HUDEP-2 (cell line): ENCODE data around the gene CERS2.

ENCODE experiments used
- DNase-seq, 76 experiments: peaks; one replicate each; lab custom pipeline; 2025; ENCODE audit not compliant: unreplicated experiment in 76 of 76; lab: John Stamatoyannopoulos, UW

The CERS2 gene

DNA sequence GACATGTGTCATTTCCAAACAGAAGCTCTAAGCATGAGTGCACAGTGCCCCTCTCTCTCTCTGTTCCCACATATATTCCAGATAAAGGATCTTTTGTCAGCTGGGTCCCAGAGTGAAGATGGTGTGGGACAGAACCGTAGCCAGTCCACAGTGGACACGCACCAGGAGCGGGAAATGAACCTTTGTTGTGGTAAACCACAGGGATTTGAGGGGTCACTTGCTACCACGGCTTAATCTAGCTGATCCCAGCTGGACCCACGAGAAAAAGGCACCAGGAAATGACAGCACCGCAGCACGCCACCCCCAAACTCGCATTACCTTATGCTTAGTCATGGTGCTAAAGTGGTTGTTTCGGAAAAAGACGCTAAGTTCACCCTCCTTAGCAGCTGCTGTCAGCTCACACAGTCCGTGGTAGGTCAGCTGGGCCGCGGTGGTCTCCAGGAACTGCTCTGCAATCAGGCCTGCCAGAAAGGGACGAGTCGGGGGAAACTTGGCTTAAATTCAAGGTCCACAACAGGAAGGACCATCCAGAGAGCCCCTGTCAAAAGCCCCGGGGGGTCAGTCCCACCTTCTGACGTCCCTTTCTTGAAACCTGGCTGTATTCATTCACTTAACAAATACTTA, 24.5 kb upstream of the CERS2 start:
- no peak for DNase-seq

DNA sequence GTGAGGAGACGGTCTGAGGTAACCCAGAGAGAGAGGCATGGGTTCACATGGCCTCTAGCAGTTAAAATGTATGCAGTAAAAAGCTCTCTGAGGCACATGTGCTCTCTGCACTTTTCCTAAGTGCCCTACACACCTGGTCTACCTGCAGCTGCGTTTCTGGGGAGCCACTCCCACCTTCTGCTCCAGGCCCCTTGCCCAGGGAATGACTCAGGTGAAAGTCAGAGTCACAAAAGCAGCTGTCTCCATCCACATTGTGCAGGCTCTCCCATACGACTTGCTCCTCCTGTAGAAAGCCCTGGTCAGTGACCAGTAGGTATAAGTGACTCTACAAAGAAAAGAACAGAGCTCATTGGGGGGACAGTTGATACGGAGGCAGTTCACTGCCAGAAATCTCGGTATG, 23.3 kb upstream of the CERS2 start:
- DNase-seq, result no peak

DNA sequence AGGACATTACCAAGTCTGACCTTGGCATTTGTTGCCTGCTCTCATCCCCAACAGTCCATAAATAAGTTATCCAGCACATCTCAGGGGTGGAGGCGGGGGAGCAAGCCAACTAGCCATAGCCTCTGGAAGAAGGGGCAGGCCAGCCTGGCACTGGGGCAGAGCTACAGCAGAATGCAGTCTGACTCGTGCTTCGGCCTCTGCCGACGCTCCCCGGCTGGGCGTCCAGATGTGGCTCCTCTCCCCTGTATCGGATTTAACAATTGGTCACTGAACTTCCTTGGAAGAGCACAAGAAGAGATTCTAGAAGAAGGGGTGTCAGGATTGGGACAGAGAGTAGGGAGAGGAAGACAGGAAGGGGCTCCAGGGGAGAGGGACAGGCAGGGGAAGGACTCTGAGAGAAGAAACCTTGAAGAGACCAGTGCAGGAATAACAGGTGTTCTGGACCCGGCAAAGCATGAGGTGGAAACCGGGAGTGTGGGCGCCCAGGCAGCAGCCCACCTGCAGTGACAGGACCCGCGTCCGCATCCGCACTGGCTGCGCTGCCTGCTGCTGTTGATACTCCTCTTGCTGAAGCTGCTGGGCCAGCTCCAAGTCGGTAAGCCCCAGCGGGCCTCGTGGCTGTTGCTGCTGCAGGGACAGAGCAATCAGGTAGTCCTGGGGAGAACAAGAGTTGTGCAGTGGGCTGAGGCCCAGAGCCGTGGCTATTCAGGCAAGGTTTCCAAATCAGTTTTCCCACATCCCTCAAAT, 22.7 kb upstream of the CERS2 start:
- DNase-seq, result no peak

DNA sequence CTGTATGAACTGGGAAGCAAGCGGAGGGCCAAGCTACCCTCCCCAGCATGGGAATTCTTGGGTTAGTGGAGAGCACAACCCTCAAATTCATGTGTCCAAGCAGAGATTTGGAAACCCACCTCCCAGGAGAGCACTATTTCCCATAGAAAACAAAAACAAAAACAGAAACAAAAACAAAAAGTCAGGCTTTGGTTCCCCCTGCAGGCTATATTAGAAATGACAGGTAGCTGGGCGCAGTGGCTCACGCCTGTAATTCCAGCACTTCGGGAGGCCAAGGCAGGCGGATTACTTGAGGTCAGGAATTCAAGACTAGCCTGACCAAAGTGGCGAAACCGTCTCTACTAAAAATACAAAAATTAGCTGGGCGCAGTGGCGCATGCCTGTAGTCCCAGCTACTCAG, 21.3 kb upstream of the CERS2 start:
- peak in 14 of 76 experiments; percentile 9 to 37 (median 18) for DNase-seq

DNA sequence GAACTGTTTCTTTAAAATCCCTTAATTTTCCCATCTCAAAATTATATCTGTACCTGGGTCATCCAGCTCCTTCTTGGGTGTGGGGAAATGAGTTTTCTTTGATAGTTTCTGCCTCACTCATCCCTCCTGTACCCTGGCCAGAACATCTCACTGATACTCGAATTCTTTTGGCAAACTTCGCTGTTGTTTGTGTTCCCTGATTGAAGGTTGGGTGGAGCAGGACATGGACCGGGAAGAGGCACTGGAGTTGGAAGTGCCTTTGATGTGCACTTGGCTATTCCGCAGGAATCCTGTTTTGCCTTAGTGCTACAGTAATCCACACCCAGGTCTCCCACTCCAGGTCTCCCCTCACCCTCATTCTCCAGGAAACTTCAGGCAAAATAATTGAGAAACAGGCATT, 20.8 kb upstream of the CERS2 start:
- DNase-seq, result no peak

DNA sequence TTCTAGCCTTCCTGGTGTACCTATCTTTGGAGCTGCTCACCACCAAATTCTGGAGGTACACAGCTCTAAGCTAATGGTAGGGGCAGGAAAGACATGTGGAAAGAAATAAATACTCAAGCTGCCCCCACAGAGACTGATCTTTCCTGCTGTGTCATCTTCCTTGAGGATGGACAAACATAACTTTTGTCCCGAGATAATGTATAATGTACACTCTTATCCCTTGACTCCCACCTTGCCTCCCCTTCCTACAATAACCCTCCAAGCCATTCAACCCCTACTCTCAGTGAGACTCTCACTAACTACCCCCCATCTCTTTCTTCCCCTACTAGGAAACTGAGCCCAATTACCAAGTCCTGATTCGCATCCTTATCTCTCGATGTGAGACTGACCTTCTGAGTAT, 19.6 kb upstream of the CERS2 start:
- DNase-seq, result no peak

DNA sequence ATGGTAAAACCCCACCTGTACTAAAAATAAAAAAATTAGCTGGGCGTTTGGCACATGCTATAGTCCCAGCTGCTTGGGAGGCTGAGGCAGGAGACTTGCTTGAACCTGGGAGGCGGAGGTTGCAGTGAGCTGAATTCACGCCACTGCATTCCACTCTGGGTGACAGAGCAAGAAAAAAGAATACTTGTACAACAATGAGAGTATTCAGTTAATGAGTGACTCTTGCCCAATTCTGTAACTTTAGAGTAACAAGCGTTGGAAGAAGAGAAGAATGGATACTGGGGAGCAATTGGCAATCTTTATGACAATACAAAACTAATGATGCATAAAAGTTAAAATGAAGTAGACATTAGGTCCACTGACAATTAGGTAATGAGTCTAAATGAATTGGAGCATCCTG, 18.0 kb upstream of the CERS2 start:
- no peak for DNase-seq

DNA sequence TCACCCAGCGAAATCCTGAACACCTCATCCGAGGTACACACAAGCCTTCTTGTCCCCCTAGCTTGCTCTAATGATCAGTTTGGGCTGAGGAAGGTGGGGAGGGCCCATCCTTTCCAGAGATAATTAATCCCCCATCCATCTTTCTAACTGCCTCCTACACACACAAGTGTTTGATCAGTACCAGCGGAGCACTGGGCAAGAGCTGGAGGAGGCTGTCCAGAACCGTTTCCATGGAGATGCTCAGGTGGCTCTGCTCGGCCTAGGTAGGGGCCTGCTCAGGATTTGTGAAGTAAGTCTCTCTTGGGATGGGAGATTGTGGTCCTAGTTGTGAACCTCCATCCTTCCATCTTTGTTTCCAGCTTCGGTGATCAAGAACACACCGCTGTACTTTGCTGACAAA, 13.3 kb upstream of the CERS2 start:
- no peak for DNase-seq

DNA sequence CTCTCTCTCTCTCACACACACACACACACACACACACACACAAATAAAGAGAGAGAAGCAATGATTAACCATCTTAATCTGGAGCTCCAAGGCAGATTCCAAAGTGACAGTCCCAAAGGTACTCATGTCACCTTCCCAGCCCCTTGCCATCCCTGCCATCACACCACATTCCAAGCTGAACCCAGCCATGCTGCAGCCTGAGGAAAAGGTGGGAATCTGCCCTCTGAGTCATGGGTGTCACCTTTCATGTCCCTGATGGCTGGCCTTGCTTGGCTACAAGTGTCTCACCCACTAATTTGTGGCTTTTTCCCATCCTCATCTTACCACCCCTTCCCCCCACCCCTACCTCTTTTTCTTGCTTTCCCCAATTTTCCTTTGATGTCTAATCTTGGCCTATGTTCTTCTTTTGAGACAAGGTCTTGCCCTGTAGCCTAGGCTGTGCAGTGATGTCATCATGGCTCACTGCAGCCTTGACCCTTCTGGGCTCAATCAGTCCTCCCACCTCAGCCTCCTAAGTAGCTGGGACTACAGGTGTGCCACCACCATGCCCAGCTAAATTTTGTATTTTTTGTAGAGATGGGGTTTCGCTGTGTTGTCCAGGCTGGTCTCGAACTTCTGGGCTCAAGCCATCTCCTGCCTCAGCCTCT, 10.7 kb upstream of the CERS2 start:
- no peak for DNase-seq

DNA sequence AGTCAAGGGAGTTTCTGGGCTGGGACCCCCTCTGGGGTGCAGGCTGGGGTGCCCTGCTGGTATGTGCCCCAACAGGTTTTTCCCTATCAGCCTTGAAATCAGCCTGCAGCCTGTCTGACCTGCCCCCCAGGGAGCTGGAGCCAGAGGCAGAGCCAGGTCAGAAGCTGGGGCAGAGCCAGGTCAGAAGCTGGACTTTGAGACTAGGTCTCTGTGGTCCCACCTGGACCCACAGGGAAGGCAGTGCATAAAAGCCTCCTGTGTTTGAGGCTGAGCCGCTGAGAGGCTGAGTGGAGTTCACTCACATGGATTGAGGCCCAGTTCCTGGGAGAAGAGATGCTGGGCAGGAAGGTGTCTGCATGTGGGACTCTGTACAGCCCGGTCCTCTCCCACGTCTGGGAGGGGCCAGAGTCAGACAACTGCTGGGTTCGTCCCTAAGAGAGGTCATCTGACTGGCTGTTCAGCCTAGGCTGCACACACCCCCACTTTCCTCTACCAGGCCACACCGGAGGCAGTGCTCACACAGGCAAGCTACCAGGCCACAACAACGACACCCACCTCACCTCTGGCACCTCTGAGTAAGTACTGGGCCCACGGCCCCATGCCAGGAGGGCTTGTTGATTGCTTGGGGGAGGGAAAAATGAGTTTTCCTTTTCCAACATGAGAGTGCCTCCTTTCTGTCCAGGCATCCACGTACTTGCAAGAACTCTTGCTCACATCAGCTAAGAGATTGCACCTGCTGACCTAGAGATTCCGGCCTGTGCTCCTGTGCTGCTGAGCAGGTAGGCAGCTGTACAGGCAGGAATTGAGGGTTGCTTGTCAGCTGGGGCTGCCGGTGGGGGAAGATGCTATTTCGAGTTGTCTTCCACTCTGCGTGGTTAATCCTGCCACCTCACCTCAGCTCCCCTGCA, 7.4 kb upstream of the CERS2 start, which contains the start of gene ANXA9:
Gene ANXA9 (plus strand): TSS at position 488 of the 908 bp plus-strand sequence. CDS start 814 bp downstream, outside the sequence.
- DNase-seq, result peak in 71 of 76 experiments; percentile 8 to 83 (median 62)

DNA sequence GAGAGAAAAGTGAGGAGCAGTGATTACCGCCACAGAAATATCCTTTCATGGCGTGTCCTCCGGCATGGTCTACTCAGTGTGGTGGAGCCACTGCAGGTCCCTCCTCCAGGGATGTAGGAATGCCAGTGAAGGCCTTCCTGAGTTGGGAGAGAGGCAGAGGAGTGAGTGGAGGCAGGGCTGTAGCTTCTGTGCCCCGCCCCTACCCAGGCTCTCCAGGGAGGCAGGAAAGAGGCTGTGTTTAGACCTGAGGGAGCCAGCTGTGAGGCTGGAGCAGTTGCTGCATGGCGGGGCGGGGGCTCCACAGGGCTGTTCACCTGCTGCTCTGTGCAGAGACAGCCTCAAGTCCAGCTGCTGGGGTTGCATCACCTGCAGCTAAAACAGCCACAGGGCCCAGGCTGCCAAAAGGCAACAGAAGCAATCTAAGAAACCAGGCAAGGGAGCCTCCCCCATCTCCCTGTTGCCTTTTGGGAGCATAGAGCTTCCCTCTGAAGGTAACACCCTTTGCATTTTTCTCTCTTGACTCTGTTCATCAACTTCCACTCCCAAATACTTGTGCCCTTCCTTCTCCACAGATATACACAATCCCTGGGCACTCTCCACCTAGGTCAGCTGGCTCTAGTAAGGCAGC, 6.7 kb upstream of the CERS2 start:
- peak in 1 of 76 experiments; percentile 3 for DNase-seq

DNA sequence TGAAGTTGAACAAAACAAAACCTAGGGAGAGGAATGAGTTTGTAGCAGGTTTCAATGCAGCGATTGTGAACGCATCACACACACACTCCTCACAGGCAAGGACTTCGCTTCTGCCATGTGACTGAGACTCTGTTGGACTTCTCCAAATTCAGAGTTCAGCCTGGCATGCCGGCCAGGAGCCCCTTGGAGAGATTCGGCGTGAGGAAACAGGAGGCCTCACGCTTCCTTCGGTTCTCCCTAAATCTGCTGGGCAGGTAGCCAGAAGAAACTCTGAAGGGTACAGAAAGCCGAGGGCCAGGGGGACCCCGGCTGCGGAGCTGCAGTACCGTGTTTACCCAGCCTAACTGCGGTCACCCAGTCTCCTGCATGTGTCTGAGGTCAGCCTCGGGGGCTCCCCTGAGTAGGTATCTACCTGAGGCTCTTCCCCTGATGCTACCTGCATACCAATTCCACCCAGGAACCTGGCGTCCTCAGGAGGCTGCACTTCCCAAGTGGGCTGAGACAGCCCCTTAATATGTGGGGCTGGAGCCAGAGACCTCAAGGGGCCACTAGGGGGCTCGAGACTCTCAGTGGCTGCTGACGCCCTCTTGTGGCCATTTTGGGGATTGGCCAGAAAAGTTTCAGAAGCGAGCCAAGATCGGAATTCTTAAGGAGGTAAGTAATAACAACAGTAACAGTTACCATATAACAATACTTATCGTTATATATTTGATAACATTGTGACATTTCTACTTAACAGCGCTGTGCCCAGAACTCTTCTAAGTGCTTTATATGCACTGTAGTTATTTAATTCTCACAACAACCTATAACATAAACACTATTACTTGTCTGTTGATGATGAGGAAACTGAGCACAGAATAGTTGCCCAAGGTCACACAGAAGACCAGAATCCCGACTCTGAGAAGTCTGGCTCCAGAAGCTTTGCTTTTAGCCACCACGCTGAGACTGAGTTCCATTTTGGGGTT, 4.7 kb upstream of the CERS2 start:
- peak in 72 of 76 experiments; percentile 23 to 88 (median 78) for DNase-seq

DNA sequence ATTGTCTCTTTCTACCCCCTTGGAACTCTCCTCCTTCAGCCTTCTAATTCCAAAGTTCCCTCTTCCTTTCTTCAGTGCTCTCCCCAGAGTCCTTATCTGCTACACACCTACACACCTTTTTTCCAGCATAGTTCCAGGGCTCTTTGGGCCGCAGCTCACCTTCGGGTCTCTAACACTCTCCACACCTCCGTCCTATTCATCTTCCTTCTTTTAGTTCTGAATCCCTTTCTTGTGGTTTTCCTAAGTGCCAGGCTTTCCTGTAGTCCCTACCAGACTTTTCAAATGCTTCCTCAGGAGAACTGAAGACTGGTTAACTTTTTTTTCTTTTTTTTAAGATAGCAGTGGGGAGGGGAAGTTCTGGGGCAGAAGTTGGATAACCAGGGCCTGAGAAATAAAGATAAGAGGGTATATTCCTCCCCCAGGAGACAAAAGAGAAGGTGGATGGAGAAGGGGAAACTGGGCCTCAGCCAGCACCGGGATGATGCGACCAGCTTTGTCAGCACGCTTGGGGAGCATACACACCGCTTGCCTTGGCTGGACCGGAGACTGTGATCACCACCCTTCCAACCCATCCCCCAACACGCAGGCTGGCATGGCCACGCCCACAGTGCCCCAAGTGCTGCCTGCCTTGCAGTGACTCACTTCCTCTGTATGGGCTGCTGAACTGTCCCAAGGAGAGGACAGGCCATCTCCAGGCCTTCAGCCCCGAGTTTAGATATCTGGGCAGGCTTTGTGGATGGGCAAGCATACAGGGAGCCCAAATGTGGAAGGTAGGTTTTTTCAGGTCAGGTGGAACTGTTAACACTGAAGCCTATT, 2.5 kb upstream of the CERS2 start:
- peak in 75 of 76 experiments; percentile 65 to 98 (median 95) for DNase-seq

DNA sequence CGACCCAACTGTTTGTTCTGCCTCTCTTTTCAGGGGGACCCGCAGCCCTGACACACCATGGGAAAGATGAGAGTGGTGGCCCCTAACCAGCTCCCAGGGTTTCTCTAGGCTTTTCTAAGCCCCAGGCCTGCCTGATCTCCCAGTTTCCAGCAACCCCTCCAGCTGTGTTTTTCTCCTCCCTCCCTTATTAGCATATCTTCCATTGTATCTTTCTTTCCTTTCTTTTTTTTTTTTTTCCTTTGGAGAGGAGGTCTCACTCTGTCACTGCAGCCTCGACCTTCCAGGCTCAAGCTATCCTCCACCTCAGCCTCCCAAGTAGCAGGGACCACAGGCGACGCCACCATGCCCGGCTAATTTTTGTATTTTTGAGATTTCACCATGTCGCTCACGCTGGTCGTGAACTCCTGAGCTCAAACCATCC, 1.8 kb upstream of the CERS2 start:
- DNase-seq, result peak in 6 of 76 experiments; percentile 4 to 47 (median 18)

DNA sequence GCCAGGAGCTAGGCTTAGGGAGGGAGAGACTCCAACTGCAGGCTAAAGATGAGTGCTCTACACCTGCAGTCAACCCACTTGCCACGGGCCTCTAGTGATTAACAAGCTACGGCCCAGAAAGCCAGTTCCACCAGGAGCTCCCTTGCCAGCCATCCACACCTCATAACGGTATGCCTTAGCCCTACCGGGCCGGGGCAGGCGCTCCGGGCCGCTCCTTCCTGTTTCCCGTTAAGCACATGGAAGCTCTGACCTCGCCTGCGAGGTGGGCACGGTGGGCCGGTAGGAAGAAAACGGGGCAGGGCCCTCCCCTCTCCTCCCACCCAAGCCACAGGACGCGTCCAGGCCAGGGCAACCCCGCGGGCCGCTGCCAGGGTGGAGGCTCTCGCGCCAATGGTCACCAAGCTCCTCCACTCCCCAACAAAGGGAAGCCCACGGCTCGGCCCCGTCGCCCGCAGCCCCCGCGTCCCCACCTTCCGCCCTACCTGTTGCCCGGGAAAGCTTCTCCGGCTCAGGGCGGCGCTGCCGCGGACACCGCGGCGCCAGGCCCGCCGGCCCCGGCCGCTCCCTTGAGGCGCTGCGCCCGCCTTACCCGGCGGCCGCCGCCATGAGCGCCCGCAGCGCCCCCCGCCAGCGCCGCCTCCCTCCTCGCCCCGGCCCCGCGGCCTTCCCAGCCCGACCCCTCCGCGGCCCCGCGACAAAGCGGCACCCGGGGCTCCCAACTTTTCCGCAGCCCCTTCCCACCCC, 627 bp downstream of the CERS2 start:
- DNase-seq, result peak in 16 of 76 experiments; percentile 11 to 61 (median 30)

DNA sequence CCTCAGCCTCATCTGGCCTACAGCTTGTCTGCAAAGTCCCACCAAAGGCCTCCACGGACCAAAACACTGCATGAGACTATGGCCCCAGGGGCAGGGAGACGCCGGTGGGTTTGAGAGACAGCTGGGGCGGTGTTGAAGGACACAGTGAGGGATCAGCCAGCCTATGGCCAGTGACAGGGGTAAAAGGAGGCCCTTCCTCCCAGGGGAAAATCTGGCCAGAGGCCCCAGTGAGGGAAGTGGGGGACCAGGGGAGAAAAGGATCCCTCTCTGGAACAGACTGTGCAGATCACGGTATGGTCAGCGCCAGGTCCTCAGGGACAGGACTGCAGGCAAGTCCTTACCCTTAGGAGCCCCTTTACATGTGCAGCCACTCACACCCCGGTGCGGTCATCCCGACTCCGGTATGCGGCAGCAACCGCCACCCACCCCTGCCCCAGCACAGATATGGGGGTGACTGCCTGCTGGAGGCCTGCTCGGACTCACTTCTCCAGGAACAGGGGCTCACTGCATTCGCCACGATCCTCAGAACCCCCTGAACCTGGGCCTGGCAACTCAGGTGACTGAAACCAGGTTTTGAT, 1.3 kb downstream of the CERS2 start:
- peak in 10 of 76 experiments; percentile 11 to 61 (median 26) for DNase-seq

DNA sequence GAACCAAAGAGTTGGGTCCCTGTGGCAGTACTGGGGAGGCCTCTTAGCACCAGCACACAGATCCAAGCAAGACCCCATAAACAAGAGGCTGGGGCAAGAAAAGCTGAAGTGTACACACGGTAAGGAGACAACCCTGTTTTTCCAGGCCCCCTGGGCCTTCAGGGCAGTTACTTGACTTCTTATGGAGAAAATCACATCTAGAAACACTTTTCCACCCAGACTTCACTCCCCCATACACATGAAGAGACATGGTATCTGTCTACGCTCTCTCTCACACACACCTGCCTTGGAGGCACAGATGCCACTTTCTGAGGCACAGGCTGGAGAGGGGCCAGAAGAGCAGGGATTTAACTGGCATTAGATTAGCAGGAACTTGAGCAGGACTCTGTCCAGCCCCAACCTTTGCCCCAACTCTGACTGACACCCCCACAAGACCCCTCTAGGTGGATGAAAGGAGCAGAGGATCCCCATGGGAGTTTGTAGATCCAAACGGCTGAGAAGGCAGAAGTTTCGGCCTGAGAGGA, 2.2 kb downstream of the CERS2 start:
- DNase-seq, result peak in 1 of 76 experiments; percentile 13
